GM12892 (cell line): ENCODE data around the gene DNAJC18.

Experiments
- DNase-seq: peaks from one replicate; pipeline ENCODE4 v3.0.0; 2011; ENCODE audit not compliant: insufficient read length
- FAIRE-seq: peaks from 2 replicates; lab custom pipeline; 2011; peaks lifted over from hg19 to GRCh38; lab: Jason Lieb, UNC
- POLR2A ChIP-seq: IDR thresholded peaks from 2 replicates; pipeline ENCODE4 v1.6.1; 2011; ENCODE audit warnings: low read depth, low read length, control low read depth
- POLR2AphosphoS5 ChIP-seq: IDR thresholded peaks from 2 replicates; pipeline ENCODE4 v1.6.1; 2011; ENCODE audit warnings: low read depth, low read length, control low read depth
- TAF1 ChIP-seq: IDR thresholded peaks from 2 replicates; pipeline ENCODE4 v1.6.1; 2011; ENCODE audit warnings: low read depth, mild to moderate bottlenecking, control low read depth, low read length, borderline replicate concordance

DNAJC18 gene

DNA sequence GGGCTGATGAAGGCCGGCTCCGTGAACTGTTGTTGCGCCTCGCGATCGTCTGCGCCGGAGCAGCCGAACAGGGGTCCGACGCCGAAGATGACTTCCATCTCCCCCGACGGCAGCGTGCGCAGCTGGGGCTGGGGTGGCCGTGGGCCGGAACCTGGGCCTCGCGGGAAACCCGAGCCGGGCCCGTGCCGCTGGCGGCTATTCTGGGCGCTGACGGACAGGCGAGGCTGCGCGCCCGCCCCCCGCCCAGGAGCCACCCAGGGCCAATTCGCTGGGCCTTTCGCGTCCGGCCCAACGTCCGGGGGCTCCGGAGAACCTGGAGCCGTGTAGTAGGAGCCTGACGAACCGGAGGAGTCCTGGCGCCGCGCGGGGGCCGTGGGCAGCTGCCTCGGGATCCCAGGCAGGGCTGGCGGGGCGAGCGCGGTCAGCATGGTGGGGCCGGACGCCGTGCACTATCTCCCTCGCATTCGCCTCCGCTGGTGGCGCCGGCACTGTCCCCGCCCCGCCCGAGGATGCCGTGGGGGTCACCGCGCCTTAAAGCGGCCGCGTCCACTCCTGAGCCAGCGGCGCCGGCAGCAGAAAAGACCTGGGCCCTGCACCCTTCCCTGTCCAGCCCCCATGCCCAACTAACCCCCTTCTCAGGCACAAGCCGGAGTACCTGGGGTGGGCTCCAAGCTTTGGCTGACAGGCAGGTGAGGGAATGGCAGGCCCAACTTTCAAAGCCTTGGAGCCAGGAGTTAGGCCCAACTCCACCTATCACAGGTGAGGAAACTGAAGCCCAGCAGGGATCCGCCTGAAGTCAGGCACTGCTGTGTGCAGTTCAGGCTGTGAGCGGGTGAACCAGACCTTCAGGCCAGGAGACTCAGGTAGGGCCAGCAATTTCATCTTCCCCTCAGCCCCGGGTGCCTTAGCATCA lies 44.4 kb downstream of the DNAJC18 start, which contains the start of gene PROB1:
PROB1 (minus strand) TSS at position 451 of the 913 bp plus-strand sequence; CDS start at position 428, 23 bp downstream.
- TF ChIP-seq POLR2AphosphoS5, result no peak
- TF ChIP-seq TAF1, result no peak
- TF ChIP-seq POLR2A, result no peak
- FAIRE-seq, result no peak
- no peak for DNase-seq

DNA sequence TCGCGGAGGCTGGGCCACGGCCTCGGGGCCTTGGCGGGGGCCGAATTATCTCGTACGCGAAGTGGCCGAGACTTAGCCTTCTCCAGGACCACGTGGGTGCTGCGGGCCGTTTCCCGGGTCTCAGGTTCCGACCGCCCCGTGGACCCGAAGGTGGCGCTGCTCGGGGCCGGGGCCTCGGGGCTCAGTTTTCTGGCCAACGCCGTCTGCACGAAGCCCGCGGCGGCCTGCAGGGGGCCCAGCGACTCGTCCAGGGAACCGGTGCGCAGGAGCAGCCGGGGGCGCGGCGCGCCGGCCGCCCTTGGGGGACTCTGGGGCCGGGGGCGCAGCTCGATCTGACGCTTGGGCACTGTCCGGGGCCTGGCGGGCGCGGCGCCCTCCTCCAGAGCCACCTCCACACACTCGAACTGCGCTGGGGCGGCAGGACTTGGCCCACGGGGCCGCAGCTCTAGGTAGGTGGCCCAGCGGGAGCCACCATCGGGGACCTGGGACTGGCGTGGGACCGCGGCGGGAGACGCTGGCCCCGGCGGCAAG lies 45.1 kb downstream of the DNAJC18 start:
- DNase-seq, result no peak
- no peak for TF ChIP-seq POLR2AphosphoS5
- TF ChIP-seq POLR2A, result no peak
- no peak for TF ChIP-seq TAF1
- no peak for FAIRE-seq

DNA sequence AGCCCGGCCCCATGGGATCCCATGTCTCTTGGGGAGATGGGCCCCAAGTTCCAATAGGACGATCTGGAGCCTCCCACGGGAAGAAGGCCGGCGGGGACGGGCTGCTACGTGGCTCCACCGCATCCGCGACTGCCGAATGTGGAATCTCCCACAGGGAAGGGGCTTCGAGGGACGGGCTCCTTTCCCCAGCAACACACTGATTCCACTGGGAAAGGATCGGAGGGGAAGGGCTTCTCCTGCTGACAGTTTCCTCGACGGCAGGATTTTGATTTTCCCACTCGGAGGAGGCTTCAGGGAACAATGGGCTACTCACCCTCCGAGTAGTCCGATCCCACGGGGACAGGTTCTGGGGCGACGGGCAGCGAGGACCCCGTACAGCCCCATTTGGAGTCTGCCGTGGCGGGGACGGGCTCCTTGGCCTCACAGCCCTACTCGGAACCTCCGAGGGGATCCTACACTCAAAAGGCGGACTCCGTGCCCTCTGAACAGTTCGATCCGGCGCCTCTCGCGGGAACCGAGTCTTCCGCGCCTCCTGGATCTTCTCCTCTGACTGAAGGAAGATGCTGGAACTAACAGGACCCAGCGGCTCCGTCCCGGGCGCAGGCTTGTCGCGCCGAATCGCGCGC lies 45.7 kb downstream of the DNAJC18 start:
- FAIRE-seq (no peak), DNase-seq (no peak)
- TF ChIP-seq POLR2A (0 out of 2 replicates have a peak, but pooled peaks have one; percentile 17), POLR2AphosphoS5 (no peak), TAF1 (no peak)

DNA sequence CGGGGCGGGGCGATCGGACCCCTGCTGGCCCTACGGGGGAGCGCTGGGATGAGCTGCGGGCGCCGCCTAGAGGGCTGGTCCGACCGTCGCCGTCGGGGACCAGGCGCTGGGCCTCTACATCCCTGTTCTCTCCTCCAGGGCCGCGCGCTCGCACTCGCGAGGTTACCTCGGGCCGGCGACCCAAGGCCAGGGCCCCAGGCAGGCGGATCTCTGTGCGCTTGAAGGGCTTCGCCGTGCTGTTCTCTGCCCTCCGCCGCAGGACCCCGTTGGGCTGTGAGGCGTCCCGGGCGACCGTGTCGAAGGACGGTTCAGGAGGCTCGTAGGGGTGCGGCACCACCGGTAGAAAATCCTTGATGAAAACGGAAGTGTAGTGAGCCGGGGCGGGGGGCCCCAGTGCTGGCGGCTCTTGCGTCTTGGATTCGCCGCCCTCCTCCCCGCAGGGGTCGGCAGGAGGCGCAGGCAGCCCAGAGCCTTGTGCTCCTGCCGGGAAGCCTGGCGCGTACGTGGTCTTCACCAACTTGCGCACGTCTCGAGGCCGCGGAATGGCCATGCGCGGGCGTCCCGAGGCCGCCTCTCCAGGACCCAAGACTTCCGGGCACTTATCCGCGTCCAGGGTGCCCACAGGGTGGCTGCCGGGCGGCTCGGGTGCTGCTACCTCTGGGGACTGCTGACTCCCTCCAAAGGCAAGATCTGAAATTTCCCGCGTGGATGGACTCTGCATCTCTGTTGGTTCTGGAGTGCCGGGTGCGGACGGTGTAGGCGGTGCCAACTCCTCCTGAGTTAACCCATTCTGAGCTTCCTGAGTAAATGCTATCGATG lies 46.4 kb downstream of the DNAJC18 start:
- FAIRE-seq (peak; percentile 82), DNase-seq (peak; percentile 92)
- TF ChIP-seq POLR2AphosphoS5, result peak; percentile 56; the same call in 1 of the 2 replicates
- peak; percentile 46; the same call in 1 of the 2 replicates for TF ChIP-seq POLR2A
- TF ChIP-seq TAF1, result peak; percentile 11; the same call in 1 of the 2 replicates

DNA sequence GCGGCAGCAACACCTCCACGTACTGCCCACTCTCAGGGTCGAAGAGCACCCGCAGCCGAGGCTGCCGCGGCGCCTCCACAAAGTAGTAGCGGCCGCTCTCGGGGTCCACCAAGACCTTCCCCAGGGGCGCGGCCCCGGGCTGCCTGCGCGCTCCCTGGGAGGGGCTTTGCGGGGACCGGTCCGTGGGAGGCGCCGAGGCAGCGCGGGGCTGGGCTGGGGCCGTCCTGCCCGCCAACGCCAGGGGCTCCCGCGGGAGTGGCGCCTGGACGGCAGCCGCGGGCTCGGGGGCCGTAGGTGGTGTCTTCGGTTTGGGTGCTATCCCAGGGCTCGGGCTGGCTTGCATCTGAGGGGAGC lies 47.0 kb downstream of the DNAJC18 start:
- TF ChIP-seq TAF1, result no peak
- TF ChIP-seq POLR2AphosphoS5, result no peak
- FAIRE-seq (no peak), DNase-seq (no peak)

DNA sequence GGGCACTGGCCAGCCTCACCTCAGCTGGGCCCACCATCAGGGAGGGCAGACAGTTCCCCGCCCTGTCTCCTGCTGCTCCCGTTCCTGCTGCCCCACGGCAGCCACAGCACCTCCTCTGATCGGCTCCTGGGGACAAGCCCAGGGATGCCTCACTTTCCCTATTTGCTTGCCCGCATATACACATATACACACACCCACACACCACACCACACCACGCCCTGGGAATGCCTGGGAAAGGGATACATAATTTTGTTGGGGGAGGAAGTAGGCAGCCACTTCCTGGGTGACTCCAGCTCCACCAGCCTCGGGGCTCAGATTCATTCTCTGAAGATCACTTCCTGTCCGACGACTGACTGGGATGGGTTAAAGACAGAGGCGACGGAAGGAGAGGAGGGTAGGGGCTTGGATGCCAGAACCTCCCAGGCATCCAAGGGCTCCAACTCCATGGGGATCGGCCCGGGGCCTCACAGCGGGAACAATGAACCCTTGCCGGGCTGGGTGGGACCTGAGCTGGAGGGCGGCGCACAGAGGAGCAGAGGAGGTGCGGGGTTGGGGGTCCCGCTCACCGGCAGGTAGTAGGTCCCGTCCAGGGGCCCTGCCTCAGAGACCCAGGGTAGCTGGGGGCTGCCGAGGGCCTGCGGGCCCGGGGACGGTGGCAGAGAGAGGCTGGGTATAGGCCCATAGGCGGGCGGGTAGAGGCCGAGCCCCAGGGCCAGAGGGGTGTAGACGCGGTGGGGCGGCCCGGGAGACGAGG lies 47.6 kb downstream of the DNAJC18 start:
- no peak for TF ChIP-seq TAF1
- 0 out of 2 replicates have a peak, but pooled peaks have one; percentile 34 for TF ChIP-seq POLR2A
- TF ChIP-seq POLR2AphosphoS5, result peak; percentile 39; the same call in 1 of the 2 replicates
- DNase-seq, result no peak
- peak; percentile 48 for FAIRE-seq

DNA sequence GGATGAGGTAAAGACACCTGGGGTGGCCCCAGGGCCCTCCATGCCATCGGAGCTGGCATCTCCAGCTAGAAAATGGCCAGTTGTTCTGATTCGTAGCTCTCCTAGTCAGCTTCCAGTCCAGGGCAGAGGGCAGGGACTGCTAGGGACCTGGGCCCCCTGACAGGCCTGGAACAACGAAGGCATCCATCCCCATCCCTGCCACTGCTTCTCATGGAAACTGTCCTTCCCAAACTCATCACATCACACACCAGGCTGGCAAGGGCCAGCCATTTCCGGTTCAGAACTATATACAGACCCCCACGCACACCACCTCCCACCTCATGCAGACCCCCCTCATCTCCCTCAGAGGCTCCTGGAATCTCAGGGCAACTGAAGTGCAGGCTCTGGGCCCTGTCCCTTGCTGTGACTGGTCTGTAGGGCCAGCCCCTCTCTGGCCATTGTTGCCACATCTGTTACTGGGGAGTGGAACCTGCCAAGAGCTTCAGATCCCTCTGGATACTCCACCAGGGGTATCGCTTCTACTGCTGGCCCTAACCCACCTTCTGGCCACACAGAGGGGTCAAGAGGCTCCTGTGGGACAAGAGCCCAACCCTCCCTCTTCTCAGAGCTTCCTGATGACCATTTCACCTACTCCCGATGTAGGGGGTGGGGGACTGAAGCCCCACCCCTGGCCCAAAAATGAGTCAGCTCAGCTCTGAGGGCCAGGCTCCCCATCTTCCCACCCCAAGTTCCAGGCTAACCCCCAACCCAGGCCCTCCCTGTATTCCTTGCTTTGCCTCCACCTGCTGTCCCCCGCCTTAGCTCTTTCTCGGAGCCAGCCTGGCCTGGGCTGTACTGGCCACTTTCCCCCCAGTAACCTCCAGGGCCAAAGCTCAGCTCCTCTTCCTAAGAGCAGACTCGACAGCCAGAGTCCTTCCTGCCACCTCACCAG lies 48.4 kb downstream of the DNAJC18 start:
- DNase-seq, result no peak
- no peak for TF ChIP-seq TAF1
- TF ChIP-seq POLR2A, result no peak
- TF ChIP-seq POLR2AphosphoS5, result no peak
- no peak for FAIRE-seq

DNA sequence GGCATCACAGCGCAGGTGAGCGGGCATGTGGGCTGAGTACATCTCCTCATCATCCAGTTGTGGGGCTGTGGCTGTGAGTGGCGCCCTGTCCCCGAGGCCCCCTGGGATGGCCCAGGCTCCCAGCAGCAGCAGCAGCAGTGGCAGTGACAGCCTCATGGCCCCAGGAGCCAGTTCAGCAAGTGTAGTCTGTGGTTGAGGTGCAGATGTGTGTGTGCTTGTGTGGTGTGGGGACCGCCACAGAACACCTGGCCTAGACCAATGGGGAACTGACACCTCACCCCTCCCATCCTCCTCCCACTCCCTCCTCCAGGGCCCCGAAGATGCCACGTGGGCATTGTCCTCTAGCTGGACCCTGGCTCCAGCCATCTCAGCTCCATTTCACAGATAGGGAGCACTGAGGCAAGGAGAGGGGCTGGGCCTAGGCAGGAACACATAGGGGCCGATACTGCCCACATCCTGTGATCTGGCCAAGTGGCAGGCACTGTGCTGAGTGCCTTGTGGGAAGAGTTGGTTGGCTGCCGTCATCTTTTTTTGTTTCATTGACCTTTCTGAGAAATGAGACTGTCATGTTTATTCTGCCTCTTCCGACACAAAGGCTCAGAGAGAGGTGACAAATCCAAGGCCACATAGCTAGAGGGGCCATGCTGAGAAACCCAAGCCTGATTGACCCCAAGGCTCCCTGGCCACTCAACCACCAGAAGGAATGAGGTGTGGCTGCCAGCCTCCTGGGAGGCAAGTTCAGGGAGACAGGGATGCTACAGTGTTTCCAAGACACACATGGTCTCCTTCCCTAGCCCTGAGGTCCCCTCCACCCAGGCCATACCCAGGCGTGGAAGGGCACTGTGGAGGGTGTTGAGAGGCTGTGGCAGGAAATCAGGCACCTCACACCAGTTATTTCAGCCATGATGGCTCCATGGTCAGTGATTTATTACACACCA lies 49.4 kb downstream of the DNAJC18 start, which contains the start of gene MZB1:
MZB1 (minus strand) TSS at position 213 of the 938 bp plus-strand sequence; CDS start at position 156, 57 bp downstream.
- peak; percentile 97 for TF ChIP-seq POLR2AphosphoS5
- TF ChIP-seq POLR2A, result peak; percentile 94
- TF ChIP-seq TAF1, result peak; percentile 88
- peak; percentile 97 for FAIRE-seq
- DNase-seq, result peak; percentile 87
